Osteoblast (primary cell): ENCODE data around the gene EMP2. TPM values are rescaled to one million over a fixed set of nuclear protein-coding genes. Genes with fewer than 3 reads are reported as not detected.

Source experiments
- DNase-seq: peaks from one replicate; pipeline ENCODE4 v3.0.0; 2011; ENCODE audit warnings: low spot score, mixed read lengths; ENCODE audit not compliant: insufficient read length; ENCODE audit errors: missing footprints
- H2AFZ ChIP-seq: 2 replicates; pipeline ENCODE4 v1.6.0; 2011; ENCODE audit warnings: mild to moderate bottlenecking, low read length
- H3K27ac ChIP-seq: 2 replicates; pipeline ENCODE4 v1.5.1; 2011; ENCODE audit warnings: mild to moderate bottlenecking, low read depth, low read length, moderate library complexity
- H3K27me3 ChIP-seq: 2 replicates; pipeline ENCODE4 v1.6.0; 2012; ENCODE audit warnings: mild to moderate bottlenecking, control low read depth, inconsistent platforms, low read length, moderate library complexity; ENCODE audit not compliant: insufficient read depth
- H3K36me3 ChIP-seq: 2 replicates; pipeline ENCODE4 v1.5.1; 2011; ENCODE audit warnings: mild to moderate bottlenecking, low read length, control low read depth, moderate library complexity; ENCODE audit not compliant: insufficient read depth
- H3K4me1 ChIP-seq: 2 replicates; pipeline ENCODE4 v1.5.1; 2011; ENCODE audit warnings: mild to moderate bottlenecking, low read length, control low read depth, moderate library complexity; ENCODE audit not compliant: insufficient read depth
- H3K4me2 ChIP-seq: 2 replicates; pipeline ENCODE4 v1.6.0; 2011; ENCODE audit warnings: mild to moderate bottlenecking, low read length; ENCODE audit not compliant: insufficient read depth
- H3K4me3 ChIP-seq: fragments of 200-600 bp; sonication (generic); 3 replicates; pipeline ENCODE4 v1.5.1; 2012; ENCODE audit warnings: mild to moderate bottlenecking, low read length, inconsistent platforms; ENCODE audit not compliant: insufficient read depth
- H3K79me2 ChIP-seq: 2 replicates; pipeline ENCODE4 v1.6.0; 2012; ENCODE audit warnings: mild to moderate bottlenecking, low read length, control low read depth, inconsistent platforms; ENCODE audit not compliant: insufficient read depth
- H3K9me3 ChIP-seq: 2 replicates; pipeline ENCODE4 v1.5.1; 2011; ENCODE audit warnings: low read depth, low read length, control low read depth
- H4K20me1 ChIP-seq: 2 replicates; pipeline ENCODE4 v1.6.0; 2012; ENCODE audit warnings: mild to moderate bottlenecking, low read length, control low read depth; ENCODE audit not compliant: insufficient read depth
- CTCF ChIP-seq: IDR thresholded peaks from 2 replicates; pipeline ENCODE4 v1.5.1; 2011; ENCODE audit warnings: mild to moderate bottlenecking, low read depth, low read length, moderate library complexity; ENCODE audit errors: extremely low read depth
- total RNA-seq: library from RNA; depleted of rRNA; stranded (reverse); fragments of >200 nt; gene quantifications from 2 replicates; pipeline ENCODE4 v1.2.3, GENCODE V29; 2012

The EMP2 gene
- total RNA-seq, 1 donor, result 31.8 TPM

DNA sequence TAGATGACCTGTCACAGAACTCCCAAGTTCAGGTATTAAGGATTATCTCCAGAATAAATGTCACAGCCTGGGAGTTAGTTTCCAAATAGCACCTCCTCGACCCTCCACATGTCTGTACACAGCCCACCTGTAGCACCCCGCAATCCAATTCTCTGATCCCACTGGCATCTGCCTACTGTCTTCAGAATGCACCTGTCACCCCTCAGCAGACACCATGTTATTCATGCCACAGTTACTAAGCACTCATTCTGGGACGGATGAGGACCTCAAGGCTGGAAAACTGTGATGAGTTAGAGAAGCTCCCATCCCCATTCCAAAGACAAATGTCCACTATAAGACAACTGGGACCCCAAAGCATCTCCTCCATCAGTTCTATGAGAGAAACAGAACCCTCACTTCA, 7.8 kb downstream of the EMP2 start:
- Histone ChIP-seq H3K4me1 (peaks cover 23% of the 10 kb centered on the region), H3K9me3 (no peaks in the 10 kb centered on the region), H4K20me1 (peaks cover 16% of the 10 kb centered on the region), H3K4me3 (no peak overlapping the region), H3K27ac (no peak overlapping the region), H3K36me3 (no peaks in the 10 kb centered on the region), H3K4me2 (no peak overlapping the region), H2AFZ (no peak overlapping the region), H3K27me3 (no peaks in the 10 kb centered on the region), H3K79me2 (peaks cover 78% of the 10 kb centered on the region)
- DNase-seq, result no peak
- TF ChIP-seq CTCF, result no peak

GRCh38 chr16:10571354-10571753, 9.0 kb downstream of the EMP2 start:
- H4K20me1 ChIP-seq, result peaks cover 18% of the 10 kb centered on the region
- H3K79me2 ChIP-seq, result peaks cover 78% of the 10 kb centered on the region
- peaks cover 11% of the 10 kb centered on the region for H3K4me1 ChIP-seq
- no peaks in the 10 kb centered on the region for H3K27me3 ChIP-seq
- H2AFZ ChIP-seq, result no peak overlapping the region
- no peak for TF ChIP-seq CTCF
- H3K4me3 ChIP-seq, result no peak overlapping the region
- no peaks in the 10 kb centered on the region for H3K9me3 ChIP-seq
- H3K27ac ChIP-seq, result no peak overlapping the region
- no peaks in the 10 kb centered on the region for H3K36me3 ChIP-seq
- DNase-seq, result peak; percentile 78
- H3K4me2 ChIP-seq, result no peak overlapping the region

DNA sequence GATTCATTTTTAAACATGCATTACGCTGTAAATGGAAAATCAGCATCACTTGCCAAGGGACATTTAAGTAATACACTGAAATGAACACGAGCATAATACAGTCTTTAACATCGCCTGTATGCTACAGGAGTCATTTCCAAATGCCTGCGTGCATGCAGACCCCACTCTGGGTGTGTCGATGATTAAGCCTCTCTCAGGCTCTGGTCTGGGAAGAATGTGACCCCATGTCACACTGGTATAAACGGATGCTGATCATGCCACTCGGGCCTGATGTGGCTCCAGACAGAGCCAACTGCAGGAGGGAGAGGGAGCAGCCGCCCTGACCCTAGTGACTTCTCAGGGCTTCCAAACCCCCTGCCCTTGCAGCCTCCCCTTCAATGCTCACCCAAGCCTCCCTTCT, 10.8 kb downstream of the EMP2 start:
- no peak for DNase-seq
- Histone ChIP-seq H3K27ac (no peak overlapping the region), H2AFZ (no peak overlapping the region), H3K79me2 (peaks cover 75% of the 10 kb centered on the region), H3K27me3 (no peaks in the 10 kb centered on the region), H3K4me1 (peaks cover 19% of the 10 kb centered on the region), H3K4me2 (peak overlapping the region; percentile 18), H4K20me1 (peaks cover 18% of the 10 kb centered on the region), H3K4me3 (no peak overlapping the region), H3K36me3 (no peaks in the 10 kb centered on the region), H3K9me3 (no peaks in the 10 kb centered on the region)
- no peak for TF ChIP-seq CTCF

- peaks cover 18% of the 10 kb centered on the region for H4K20me1 ChIP-seq
- DNase-seq, result no peak
- H3K27ac ChIP-seq, result no peak overlapping the region
- H3K4me2 ChIP-seq, result no peak overlapping the region
- peaks cover 69% of the 10 kb centered on the region for H3K79me2 ChIP-seq
- peaks cover 17% of the 10 kb centered on the region for H3K4me1 ChIP-seq
- no peaks in the 10 kb centered on the region for H3K36me3 ChIP-seq
- H3K27me3 ChIP-seq, result no peaks in the 10 kb centered on the region
- H2AFZ ChIP-seq, result no peak overlapping the region
- no peak for TF ChIP-seq CTCF
- no peaks in the 10 kb centered on the region for H3K9me3 ChIP-seq
- no peak overlapping the region for H3K4me3 ChIP-seq
Observed at GRCh38 chr16:10566613-10567012, 13.8 kb downstream of the EMP2 start.
